Caco-2 (cell line): Measurements from ENCODE around the gene ZNF700. TPM values are rescaled to one million over a fixed set of nuclear protein-coding genes. Genes with fewer than 3 reads are reported as not detected.
"Not testable (repeated sequence)": the region's sequence is repeated elsewhere in the genome, so short reads cannot be mapped to it uniquely, and the experiment has no call there.

Source experiments
- BruUV-seq: library from RNA; stranded (reverse); fragments of 400-500 nt; replicated peaks from 2 replicates; lab custom pipeline; 2021; lab: Mats Ljungman, UMichigan
- CTCF ChIA-PET: fragments of 300-600 bp; sonication (Branson Sonifier 250); formaldehyde crosslinking; loops from one replicate; lab custom pipeline; 2022; ENCODE audit warnings: antibody characterized with exemption; lab: Charles Lee
- POLR2A ChIA-PET: fragments of 300-600 bp; sonication (Branson Sonifier 250); formaldehyde crosslinking; loops from one replicate; lab custom pipeline; 2022; ENCODE audit warnings: antibody characterized with exemption; lab: Charles Lee
- DNase-seq, 2 experiments: peaks; one replicate each; pipeline versions ENCODE4 v3.0.0 to v3.0.0-alpha.2; 2020 to 2022
- H3K27me3 ChIP-seq: replicated peaks from 2 replicates; pipeline ENCODE4 v1.6.0; 2011; ENCODE audit warnings: low read length; ENCODE audit not compliant: control insufficient read depth, insufficient read depth
- H3K36me3 ChIP-seq: 2 replicates; pipeline ENCODE4 v1.5.1; 2011; ENCODE audit warnings: low read length; ENCODE audit not compliant: control insufficient read depth, insufficient read depth
- H3K4me1 ChIP-seq: fragments of 250-450 bp; sonication (Bioruptor Pico); 2 replicates; pipeline ENCODE4 v1.5.1; 2020; ENCODE audit warnings: mild to moderate bottlenecking
- H3K4me3 ChIP-seq: 2 replicates; pipeline ENCODE4 v1.5.1; 2011; ENCODE audit warnings: low read depth, mild to moderate bottlenecking, control low read depth, low read length
- H3K9me3 ChIP-seq: fragments of 250-450 bp; sonication (Bioruptor Pico); 2 replicates; pipeline ENCODE4 v1.5.1; 2020; ENCODE audit warnings: mild to moderate bottlenecking, moderate library complexity
- H3K27ac Mint-ChIP-seq: one replicate; pipeline ENCODE4 v1.8.0; 2022; ENCODE audit warnings: mixed read lengths; ENCODE audit not compliant: unreplicated experiment
- H3K27me3 Mint-ChIP-seq: one replicate; pipeline ENCODE4 v1.8.0; 2022; ENCODE audit warnings: mixed read lengths; ENCODE audit not compliant: insufficient read depth, unreplicated experiment
- H3K36me3 Mint-ChIP-seq: one replicate; pipeline ENCODE4 v1.8.0; 2022; ENCODE audit warnings: mild to moderate bottlenecking, mixed read lengths; ENCODE audit not compliant: insufficient read depth, unreplicated experiment
- H3K4me1 Mint-ChIP-seq: one replicate; pipeline ENCODE4 v1.8.0; 2022; ENCODE audit warnings: low read depth, mixed read lengths; ENCODE audit not compliant: unreplicated experiment
- H3K4me3 Mint-ChIP-seq: one replicate; pipeline ENCODE4 v1.8.0; 2022; ENCODE audit warnings: mild to moderate bottlenecking, moderate library complexity, mixed read lengths; ENCODE audit not compliant: unreplicated experiment
- H3K9me3 Mint-ChIP-seq: one replicate; pipeline ENCODE4 v1.8.0; 2022; ENCODE audit warnings: mixed read lengths; ENCODE audit not compliant: unreplicated experiment
- intact Hi-C: fragments of 100-400 bp; cut with micrococcal nuclease; formaldehyde crosslinking; loops from one replicate; pipeline ENCODE4 v1.10.0; 2022; ENCODE audit not compliant: unreplicated experiment
- total RNA-seq: library from RNA; stranded (reverse); gene quantifications from 2 replicates; pipeline ENCODE4 v1.2.3, GENCODE V29; 2022
- TF ChIP-seq, protein P1 (sequence below), 2 experiments: fragments of 200-600 bp in 1 of 2; IDR thresholded peaks; 1 replicate in 1 of 2; 2 replicates in 1 of 2; pipeline versions ENCODE4 v1.5.1 to v1.8.0; 2011 to 2022; ENCODE audit warnings: antibody characterized with exemption in 1 of 2, control low read depth in 1 of 2, inconsistent platforms in 1 of 2, low read depth in 1 of 2, low read length in 1 of 2, mild to moderate bottlenecking in 1 of 2, moderate library complexity in 1 of 2; ENCODE audit not compliant: insufficient read depth in 1 of 2, severe bottlenecking in 1 of 2, unreplicated experiment in 1 of 2

Gene ZNF700
- total RNA-seq, 1 experiment from 2014 or later = 8.5 TPM

DNA sequence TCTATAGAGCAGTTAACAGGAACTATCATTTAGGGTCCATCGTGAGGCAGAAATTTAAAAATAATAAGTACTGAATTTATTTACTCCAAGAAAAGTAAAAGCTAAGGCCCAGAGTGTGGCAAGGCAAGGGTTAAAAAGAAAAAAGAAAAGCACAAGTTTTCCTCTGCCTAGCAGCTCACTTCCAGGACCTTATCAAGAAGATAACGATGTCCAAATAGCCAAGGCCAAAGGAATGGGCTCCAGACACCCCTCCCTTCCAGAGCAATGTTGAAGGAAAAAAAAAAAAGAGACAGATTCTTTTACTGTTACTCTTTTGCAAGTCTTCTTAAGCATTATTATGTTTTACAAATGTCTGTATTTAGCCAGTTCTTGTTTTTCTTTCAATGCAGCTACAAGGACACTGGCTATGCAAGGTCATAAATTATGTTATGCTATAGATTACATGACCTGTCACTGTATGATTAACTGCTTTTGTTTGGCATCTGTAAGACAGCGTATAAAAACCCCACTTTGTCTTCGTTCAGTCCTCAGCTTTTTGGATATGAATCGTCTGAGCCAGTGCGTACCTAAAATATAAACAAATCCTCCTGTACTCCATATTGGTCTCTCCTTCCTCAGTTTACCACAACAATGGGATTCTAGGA lies 2.9 kb upstream of the ZNF700 start:
- Histone ChIP-seq H3K27me3 (no peaks in the 10 kb centered on the region), H3K9me3 (no peaks in the 10 kb centered on the region), H3K36me3 (no peaks in the 10 kb centered on the region), H3K4me3 (no peak overlapping the region), H3K4me1 (peaks cover 12% of the 10 kb centered on the region)
- peaks cover 15% of the 10 kb centered on the region for H3K4me1 Mint-ChIP-seq
- BruUV-seq = no TSS peak
- peak; percentile 43 to 48 for DNase-seq
- H3K27ac Mint-ChIP-seq = no peak overlapping the region
- peaks cover 19% of the 10 kb centered on the region for H3K36me3 Mint-ChIP-seq
- no peaks in the 10 kb centered on the region for H3K27me3 Mint-ChIP-seq
- peaks cover 10% of the 10 kb centered on the region for H3K9me3 Mint-ChIP-seq
- TF ChIP-seq, protein P1, sequence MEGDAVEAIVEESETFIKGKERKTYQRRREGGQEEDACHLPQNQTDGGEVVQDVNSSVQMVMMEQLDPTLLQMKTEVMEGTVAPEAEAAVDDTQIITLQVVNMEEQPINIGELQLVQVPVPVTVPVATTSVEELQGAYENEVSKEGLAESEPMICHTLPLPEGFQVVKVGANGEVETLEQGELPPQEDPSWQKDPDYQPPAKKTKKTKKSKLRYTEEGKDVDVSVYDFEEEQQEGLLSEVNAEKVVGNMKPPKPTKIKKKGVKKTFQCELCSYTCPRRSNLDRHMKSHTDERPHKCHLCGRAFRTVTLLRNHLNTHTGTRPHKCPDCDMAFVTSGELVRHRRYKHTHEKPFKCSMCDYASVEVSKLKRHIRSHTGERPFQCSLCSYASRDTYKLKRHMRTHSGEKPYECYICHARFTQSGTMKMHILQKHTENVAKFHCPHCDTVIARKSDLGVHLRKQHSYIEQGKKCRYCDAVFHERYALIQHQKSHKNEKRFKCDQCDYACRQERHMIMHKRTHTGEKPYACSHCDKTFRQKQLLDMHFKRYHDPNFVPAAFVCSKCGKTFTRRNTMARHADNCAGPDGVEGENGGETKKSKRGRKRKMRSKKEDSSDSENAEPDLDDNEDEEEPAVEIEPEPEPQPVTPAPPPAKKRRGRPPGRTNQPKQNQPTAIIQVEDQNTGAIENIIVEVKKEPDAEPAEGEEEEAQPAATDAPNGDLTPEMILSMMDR (IDR thresholded peaks at IDR 0.05; ENCODE audit: insufficient read depth in 1 of 2, low read depth in 1 of 2, low read length in 1 of 2, severe bottlenecking in 1 of 2, unreplicated experiment in 1 of 2) = no peak
- no peak overlapping the region for H3K4me3 Mint-ChIP-seq
- intact Hi-C loops = loop anchor here (1.0 to 5.0 kb wide), 3 partner anchors 41 to 630 kb away; partner anchors contain the start of gene ZNF564
- POLR2A ChIA-PET = no interaction called here
- CTCF ChIA-PET = interaction anchor here (0.7 to 3.9 kb wide), 3 partner anchors 67 to 219 kb away, joined by 3 to 37 read pairs (median 9); partner anchors contain the start of gene ZNF20

DNA sequence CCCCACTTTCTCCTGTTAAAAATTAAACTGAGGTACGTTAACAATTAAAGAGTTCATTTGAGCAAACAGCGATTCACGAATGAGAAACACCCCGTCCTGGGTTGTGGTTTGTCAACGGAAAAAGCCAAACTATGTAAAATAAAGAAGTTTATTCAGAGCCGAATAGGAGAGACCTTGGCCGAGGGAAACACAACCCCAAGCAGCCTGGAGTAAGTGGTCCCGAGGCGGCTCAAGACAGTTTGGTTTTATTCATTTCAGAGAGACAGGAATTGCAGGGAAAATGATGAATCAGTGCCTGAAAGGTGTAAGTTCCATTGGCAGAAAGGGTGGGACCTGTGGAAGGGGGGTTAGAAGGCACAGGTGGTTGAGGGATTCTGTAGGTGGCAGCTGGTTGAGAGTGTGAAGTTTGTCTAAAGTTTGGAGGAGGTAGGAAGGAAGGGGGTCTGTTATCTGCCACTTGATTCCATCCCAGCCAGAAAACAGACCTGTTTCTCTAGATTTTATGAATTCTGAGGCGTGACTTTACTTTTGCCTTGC lies 812 bp downstream of the ZNF700 start:
- intact Hi-C loops, BruUV-seq, H3K27me3 ChIP-seq, H3K9me3 Mint-ChIP-seq, H3K27me3 Mint-ChIP-seq, H3K36me3 ChIP-seq, H3K9me3 ChIP-seq, POLR2A ChIA-PET: not testable (repeated sequence)
- peak overlapping the region; percentile 72 for H3K4me3 Mint-ChIP-seq
- DNase-seq = peak in 1 of 2 experiments; percentile 9
- Histone ChIP-seq H3K4me1 (peaks cover 12% of the 10 kb centered on the region), H3K4me3 (peak overlapping the region; percentile 84)
- H3K27ac Mint-ChIP-seq = peak overlapping the region; percentile 97
- peaks cover 15% of the 10 kb centered on the region for H3K4me1 Mint-ChIP-seq
- CTCF ChIA-PET = interaction anchor here (1.7 kb wide), 1 partner anchor 214 kb away, joined by 8 read pairs; the partner anchor contains the start of gene ZNF20
- H3K36me3 Mint-ChIP-seq = peaks cover 26% of the 10 kb centered on the region

DNA sequence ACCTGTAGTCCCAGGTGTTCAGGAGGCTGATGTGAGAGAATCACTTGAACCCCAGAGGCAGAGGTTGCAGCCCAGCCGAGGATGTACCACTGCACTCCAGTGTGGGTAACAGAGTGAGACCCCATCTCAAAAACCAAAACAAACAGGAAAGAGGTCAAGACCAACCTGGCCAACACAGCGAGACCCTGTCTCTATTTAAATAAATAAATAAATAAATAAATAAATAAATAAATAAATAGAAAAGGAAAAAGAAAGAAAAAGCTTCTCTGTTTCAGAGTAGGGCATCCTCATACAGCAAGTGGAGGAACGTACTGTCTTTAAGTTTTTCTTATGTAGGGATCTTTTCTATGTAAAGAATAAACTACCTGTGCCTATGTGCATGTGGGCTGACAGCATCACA lies 2.3 kb downstream of the ZNF700 start:
- TF ChIP-seq, protein P1 (IDR thresholded peaks at IDR 0.05; ENCODE audit: insufficient read depth in 1 of 2, low read depth in 1 of 2, low read length in 1 of 2, severe bottlenecking in 1 of 2, unreplicated experiment in 1 of 2) = no peak
- Histone ChIP-seq H3K27me3 (no peaks in the 10 kb centered on the region), H3K9me3 (peaks cover 3% of the 10 kb centered on the region; the same call in 1 of the 2 replicates), H3K4me3 (no peak overlapping the region), H3K36me3 (no peaks in the 10 kb centered on the region; the same call in 1 of the 2 replicates), H3K4me1 (peaks cover 2% of the 10 kb centered on the region; the same call in 1 of the 2 replicates)
- Mint-ChIP-seq H3K27me3 (no peaks in the 10 kb centered on the region), H3K27ac (no peak overlapping the region), H3K9me3 (peaks cover 6% of the 10 kb centered on the region), H3K4me3 (no peak overlapping the region), H3K36me3 (peaks cover 26% of the 10 kb centered on the region), H3K4me1 (peaks cover 15% of the 10 kb centered on the region)
- ChIA-PET POLR2A (no interaction called here), CTCF (no interaction called here)
- intact Hi-C loops = no loop called here
- no TSS peak for BruUV-seq
- DNase-seq = no peak
